GM21529 (cell line): Measurements from ENCODE around the gene SAMD4B.
"Not testable (repeated sequence)": the region's sequence is repeated elsewhere in the genome, so short reads cannot be mapped to it uniquely, and the experiment has no call there.

Experiments used
- ATAC-seq: cut with Tn5 transposase; IDR thresholded peaks from one replicate; pipeline ENCODE4 v1.9.1; 2021; ENCODE audit not compliant: unreplicated experiment

SAMD4B gene

DNA sequence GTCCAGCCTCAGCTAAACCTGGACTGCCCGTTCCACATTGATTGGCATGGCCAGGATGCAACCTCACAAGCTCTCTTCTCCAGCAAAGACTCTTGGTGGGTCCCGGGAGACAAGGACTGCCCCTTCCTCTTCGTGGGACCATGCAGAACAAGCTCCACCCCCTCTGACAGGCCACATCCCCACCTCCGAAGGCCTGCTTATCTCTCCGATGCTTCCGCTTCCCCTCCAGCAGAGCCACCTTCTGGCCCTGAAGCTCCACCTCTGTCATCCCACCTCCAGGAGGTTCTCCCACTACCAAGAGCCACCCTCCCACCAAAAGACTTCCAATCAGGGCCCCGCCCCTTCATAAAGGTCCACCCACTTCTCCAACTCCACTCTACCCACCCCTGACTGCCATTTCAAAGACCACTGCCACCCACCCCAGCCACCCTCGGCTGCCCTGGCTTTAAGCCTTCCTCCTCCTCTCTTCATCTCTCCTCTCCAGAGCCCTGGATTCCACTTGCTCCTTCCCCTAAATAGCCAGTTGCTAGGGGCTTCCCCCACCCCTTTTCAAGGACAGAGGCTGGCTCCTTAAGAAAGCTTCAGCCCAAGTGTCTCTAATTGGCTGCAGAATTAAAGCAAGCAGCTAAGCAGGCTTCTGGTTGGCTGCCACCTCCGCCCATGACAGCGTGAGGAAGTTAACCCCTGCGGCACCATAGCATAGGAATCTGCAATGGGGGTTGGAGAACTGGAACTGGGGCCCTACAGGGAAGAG is 31.5 kb upstream of the SAMD4B start:
- no peak for ATAC-seq

DNA sequence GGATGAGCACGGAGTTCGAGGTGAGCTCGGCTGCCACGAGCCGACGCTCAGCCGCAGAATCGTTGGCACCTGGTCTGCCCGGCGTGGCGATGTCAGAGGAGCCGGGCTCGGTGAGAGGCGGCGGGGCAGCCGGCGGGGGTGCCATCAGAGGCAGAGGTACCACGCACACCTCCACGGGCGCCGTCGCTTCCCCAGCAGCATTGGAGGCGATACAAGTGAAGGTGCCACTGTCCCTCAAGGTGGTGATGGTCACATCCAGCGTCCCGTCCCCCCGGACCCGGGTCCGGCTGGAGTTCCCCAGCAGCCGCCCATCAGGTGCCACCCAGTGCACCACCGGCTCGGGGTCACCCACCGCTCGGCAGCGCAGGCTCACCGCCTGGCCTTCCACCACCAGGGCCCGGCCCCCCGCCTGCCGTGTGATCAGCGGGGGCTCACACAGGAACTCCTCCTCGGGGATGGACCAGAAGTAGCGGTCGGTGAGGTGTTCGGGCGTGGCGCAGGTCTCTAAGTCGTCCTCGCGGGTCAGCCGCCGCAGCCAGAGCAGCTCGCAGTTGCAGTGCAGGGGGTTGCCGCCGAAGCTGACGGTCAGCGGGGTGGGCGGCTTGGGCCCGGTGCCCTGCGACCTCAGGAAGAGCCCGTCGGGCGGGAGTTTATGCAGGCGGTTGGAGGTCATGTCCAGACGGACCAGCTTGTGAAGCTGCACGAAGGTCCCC is 28.0 kb upstream of the SAMD4B start:
- no peak for ATAC-seq

- no peak for ATAC-seq
Measured at GRCh38 chr19:39315933-39316332, 26.3 kb upstream of the SAMD4B start.

DNA sequence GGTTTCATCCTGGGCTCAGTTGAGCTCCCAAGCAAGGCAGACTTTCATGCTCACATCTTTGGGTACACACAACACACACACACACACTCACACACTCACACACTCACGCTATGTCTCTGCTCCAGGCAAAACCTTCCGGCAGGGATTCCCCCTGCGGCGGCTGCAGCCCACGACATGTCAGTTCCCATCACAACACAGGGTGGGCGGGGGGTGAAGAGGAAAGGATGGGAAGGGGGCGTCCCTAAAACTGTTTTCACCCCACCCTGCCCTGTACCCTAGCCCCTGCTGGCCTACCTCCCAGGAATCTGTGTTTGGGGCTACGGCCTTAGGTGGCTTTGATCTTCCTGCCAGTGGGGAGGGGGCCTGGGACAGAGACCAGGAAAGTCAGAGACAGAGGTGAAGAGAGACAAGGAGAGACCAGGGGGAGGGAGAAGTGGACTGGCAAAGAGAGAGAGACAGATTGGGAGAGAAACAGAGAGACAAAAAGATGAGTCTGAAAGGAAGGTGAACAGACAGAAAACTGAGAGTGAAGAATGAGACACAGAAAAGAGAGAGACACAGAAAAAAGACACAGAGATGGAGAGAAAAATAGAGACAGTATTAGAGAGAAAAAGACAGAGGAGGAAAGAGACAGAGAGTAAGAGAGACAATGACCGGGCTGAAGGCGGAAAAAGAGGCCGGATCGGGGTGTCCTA is 25.4 kb upstream of the SAMD4B start:
- ATAC-seq: no peak

- ATAC-seq: no peak
Measured at GRCh38 chr19:39317476-39317875, 24.7 kb upstream of the SAMD4B start.

GRCh38 chr19:39318071-39318470 is 24.1 kb upstream of the SAMD4B start:
- ATAC-seq: no peak

DNA sequence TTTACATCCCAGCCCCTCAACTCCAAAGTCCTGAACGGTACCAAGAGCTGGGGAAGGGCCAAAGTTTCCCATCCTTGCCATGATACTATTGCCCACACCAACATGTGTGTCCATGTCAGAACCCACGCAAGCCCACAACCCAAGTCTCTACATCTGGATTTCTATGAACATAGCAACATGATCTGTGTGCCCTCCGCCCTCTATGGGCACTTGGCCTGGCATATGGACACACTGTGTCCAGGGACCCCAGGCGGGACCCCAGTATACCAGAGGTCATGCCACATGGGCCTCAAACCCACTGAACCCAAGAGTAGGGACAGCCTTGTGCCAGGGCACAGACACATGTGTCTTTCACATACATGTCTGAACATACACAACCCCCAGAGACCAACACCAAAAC is 23.5 kb upstream of the SAMD4B start:
- no peak for ATAC-seq

DNA sequence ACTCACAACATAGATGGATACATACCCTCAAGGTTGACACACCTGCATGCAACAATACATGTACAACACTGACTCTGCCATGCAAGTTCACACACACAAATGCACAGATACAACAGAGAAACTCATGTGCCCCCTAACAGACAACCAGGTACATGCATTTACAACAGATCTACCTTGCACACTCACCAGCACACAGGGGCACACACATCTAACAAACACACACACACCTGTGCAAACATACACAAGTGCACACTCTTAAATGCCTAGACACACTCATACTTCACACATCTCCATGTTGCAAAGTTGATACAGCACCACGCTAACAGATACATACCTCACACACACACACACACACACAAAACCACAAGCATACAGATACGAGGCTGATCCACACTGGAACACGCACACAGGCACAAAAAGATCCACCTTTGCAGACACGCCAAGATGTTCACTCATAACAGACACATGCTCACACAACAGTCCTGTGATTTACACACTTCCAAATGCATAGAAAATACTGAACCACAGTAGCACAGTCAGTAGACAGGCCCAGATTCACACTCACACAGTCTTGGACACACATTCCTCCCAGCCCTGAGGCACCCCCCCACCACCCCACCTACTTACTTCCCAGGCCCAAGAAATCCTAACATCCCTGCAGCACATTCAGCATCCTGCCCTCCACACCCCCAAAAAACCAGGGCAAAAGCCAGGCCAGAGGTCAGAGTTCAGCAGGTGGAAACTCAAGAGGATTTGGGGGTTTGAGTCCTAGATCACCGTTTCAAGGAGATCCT is 22.9 kb upstream of the SAMD4B start:
- no peak for ATAC-seq

DNA sequence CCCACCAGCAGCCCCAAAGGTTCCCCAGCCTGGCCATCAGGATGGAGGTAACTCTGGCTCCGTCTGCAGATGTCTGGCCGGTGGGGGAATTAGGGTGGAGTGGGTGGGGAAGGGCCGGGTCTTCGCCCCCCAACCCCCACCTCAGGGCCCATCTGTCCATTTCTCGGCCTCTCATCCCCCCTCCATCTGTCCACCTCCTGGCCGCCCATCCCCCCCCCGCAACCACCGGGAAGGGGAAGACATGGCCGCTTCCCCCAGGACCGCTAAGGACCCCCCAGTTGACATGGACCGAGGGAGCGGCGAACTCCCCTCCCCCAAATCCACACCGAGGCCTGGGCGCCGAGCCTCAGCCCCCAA is 22.4 kb upstream of the SAMD4B start:
- no peak for ATAC-seq

DNA sequence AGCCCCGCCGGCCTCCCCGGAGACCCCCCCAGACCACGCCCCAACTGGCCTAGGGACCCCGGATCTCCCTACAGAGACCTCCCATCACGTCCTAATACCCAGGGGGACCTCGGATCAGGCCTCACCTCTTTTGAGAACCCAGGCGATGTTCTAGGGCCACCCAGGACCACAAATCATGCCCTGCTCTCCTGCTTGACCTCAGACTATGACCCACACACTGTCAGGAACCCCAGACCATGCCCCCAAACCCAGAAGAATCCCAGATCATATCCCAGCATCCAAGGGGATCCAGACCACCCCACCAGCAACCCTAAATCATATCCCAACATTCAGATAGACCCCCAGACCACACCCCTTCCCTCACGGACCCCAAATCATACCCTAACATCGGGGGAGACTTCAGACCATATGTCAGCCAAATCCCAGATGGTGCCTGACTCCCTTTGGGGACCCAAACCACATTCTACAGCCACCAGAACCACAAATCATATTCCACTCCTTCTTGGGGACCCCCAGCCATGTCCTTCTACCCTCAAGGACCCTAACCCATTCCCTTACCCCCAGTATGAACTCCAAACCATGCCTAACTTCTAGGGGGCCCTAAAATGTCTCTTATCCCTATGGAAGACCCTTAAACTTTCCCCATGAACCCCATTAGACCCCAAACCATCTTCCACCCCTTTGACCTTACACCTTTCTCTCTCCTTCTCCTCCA is 20.9 kb upstream of the SAMD4B start:
- no peak for ATAC-seq

GRCh38 chr19:39321832-39322176 is 20.4 kb upstream of the SAMD4B start:
- ATAC-seq: no peak

- ATAC-seq: no peak
Measured at GRCh38 chr19:39324242-39324842, 17.9 kb upstream of the SAMD4B start.

DNA sequence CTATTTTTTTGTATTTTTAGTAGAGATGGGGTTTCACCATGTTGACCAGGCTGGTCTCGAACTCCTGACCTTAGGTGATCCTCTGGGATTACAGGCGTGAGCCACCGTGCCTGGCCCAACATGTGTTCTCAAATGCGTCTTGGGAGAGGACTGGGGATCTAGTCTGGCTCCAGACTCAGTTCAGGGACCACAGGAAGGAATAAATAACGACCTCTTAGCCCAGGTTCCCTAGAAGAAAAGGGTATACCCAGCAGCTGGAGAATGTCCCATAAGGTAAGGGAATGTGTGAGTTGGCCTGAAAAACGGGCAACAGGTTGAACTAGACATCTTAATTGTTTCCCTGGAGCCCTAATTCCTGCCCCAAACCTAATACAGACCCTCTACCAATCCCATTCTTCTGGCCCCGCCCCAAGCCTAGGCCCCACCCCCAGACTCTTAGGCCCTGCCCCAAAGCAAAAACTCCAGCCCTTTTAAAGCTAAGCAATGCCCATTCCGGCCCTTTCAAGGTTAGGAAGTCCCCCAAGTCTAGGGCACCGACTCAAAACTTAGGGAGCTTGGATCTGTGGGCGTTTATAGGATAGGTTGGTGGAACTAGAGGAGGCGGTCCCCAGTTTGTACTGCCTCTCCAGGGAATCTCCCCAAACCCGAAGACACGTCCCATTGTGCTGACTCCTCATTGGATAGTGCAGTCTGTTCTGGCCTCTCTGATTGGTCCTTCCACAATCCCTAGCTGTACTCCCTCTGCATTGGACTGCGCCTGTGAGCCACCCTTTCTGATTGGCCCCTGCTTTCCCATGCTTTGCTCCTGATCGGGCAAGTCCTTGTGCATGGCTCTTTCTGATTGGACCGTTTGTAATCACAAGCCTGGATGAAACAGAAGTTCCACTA is 16.2 kb upstream of the SAMD4B start:
- ATAC-seq: no peak

DNA sequence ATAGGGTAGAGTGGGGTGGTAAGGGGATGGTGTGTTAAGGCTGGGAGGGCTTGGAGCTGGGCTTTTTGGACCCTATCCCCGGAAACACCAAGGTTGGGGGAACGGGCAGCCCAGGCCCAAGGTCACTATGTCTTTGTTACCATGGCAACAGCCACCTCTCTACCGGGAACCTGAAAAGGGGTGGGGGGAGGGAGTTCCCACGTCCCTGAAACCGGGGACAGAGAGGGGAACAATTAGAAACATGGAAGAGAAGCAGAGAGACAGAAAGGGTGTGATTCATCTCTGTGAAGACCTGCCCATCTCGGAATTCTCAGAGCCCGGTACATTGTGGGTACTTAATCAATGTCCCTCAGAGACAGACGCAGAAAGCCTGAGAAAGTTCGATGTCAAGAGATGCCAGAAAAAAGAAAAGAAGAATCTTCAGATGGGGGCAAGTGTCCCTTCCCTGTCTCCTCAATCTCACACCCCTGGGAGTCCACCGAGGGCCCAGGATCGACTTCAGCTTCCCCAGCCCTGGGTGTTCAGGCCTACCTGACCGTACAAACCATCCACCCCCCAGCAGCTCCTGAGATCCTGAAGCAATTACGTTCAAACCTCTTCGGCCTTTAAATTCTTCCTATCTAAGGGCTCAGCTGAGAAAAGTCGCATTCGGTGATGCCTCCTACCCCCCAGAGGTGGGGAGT is 14.7 kb upstream of the SAMD4B start:
- ATAC-seq: no peak

DNA sequence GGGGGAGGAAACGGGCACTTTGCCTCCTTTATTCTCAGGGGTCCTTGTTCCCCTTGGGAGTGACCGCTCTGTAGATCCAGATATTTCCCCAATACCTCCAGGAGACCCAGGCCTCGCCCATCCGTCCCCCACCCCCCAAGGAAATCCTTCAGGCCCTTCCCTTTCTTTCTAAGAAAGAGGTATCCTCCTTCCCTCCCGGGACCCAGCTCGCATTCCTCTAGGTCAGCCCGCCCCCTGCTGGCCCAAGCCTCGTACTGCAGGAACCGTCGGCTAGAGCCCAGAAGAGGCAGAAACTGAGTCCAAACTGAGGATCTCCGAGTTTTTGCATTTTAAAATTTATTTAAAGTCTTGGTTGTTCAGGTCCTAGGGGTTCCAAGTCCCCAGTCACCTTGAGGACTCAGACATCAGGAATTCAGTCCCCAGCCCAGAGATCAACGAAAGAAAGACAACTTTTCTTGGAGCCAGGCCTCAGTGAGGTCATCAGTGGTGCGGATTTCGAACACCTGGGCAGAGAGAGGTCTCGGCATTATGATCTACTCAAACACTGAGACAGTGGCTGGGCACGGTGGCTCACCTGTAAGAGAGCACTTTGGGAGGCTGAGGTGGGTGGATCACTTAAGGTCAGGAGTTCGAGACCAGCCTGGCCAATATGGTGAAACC is 14.0 kb upstream of the SAMD4B start:
- no peak for ATAC-seq

GRCh38 chr19:39329948-39330347 is 12.3 kb upstream of the SAMD4B start:
- ATAC-seq: no peak

GRCh38 chr19:39332293-39332692 is 9.9 kb upstream of the SAMD4B start:
- ATAC-seq: no peak

- not testable (repeated sequence) for ATAC-seq
Measured at GRCh38 chr19:39332738-39333137, 9.5 kb upstream of the SAMD4B start.
